K562 (cell line): ENCODE results near the gene ANKS1A.

Experiments
- BRCA1 ChIP-seq, 2 experiments: fragments of 450-650 bp in 1 of 2; sonication (generic) in 1 of 2; formaldehyde crosslinking in 1 of 2; IDR thresholded peaks; 2 replicates each; pipeline versions ENCODE4 v1.5.0 to v1.6.1; 2017 to 2020; ENCODE audit warnings: mild to moderate bottlenecking in 1 of 2, missing genetic modification reagents in 1 of 2
- EGR1 ChIP-seq: fragments of 450-650 bp; conservative IDR thresholded peaks from 2 replicates; pipeline ENCODE4 v1.6.1; 2017; ENCODE audit warnings: mild to moderate bottlenecking
- HNRNPLL ChIP-seq: fragments of 200-400 bp; formaldehyde crosslinking; IDR thresholded peaks from 2 replicates; pipeline ENCODE4 v1.6.1; 2017; ENCODE audit warnings: low read length, low read depth, mild to moderate bottlenecking; ENCODE audit not compliant: poor library complexity, severe bottlenecking
- MTA2 ChIP-seq: fragments of 450-650 bp; IDR thresholded peaks from 2 replicates; pipeline ENCODE4 v1.6.1; 2016; ENCODE audit warnings: low read depth
- RFX5 ChIP-seq: IDR thresholded peaks from 2 replicates; pipeline ENCODE4 v1.6.1; 2011; ENCODE audit warnings: low read depth, mild to moderate bottlenecking, improper control_type of control experiment, low read length
- SMAD1 ChIP-seq: fragments of 150-350 bp; IDR thresholded peaks from 2 replicates; pipeline ENCODE4 v1.6.1; 2014; ENCODE audit warnings: low read length, low read depth; ENCODE audit not compliant: partially characterized antibody
- SMARCC2 ChIP-seq: fragments of 450-650 bp; IDR thresholded peaks from 2 replicates; pipeline ENCODE4 v1.6.1; 2017; ENCODE audit warnings: antibody characterized with exemption, moderate library complexity, mild to moderate bottlenecking, low read depth
- ZNF24 ChIP-seq: fragments of 450-650 bp; IDR thresholded peaks from 2 replicates; pipeline ENCODE4 v1.6.1; 2016
- ZNF717 ChIP-seq: fragments of 250-450 bp; sonication (Bioruptor Pico); IDR thresholded peaks from 2 replicates; pipeline ENCODE4 v1.5.0; 2021
- TF ChIP-seq, protein P1 (sequence below), 3 experiments: IDR thresholded peaks in 2 of 3; conservative IDR thresholded peaks in 1 of 3; 2 replicates each; pipeline ENCODE4 v1.5.1; 2011 to 2012; ENCODE audit warnings: low read length in 3 of 3, mild to moderate bottlenecking in 3 of 3, control low read depth in 2 of 3, improper control_type of control experiment in 1 of 3, inconsistent platforms in 1 of 3, low read depth in 1 of 3, mixed read lengths in 1 of 3, moderate library complexity in 1 of 3; ENCODE audit not compliant: insufficient read depth in 2 of 3

DNA sequence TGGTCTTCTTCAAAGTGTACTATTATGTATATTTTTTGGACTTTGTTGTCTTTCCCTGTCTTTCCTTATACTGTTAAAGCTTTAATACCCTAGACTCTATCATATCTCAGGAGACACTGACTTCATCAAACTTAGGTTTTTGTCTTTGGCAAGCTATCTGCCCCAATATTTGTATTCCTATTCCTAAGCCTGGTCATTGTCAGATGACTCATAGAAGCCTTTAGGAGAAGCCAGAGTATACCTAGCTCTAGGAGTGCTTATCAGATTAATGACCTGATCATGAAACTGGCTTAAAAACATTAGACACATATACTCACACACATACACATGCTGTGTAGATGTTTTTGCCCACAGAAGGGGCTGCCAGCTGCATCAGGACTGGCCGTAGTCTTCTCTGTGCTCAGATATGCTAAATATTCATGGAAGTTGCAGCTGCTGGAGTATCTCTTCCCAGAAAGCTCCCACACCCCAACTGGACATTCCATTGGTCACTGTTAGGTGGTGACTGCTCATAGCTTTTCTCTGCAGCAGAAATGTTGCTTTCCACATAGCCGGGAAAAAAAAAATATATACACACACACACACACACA, 102.0 kb downstream of the ANKS1A start:
- TF ChIP-seq, protein P1, sequence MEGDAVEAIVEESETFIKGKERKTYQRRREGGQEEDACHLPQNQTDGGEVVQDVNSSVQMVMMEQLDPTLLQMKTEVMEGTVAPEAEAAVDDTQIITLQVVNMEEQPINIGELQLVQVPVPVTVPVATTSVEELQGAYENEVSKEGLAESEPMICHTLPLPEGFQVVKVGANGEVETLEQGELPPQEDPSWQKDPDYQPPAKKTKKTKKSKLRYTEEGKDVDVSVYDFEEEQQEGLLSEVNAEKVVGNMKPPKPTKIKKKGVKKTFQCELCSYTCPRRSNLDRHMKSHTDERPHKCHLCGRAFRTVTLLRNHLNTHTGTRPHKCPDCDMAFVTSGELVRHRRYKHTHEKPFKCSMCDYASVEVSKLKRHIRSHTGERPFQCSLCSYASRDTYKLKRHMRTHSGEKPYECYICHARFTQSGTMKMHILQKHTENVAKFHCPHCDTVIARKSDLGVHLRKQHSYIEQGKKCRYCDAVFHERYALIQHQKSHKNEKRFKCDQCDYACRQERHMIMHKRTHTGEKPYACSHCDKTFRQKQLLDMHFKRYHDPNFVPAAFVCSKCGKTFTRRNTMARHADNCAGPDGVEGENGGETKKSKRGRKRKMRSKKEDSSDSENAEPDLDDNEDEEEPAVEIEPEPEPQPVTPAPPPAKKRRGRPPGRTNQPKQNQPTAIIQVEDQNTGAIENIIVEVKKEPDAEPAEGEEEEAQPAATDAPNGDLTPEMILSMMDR (IDR thresholded peaks at IDR 0.05 in 2 of 3, conservative IDR thresholded peaks at IDR 0.05 in 1 of 3; ENCODE audit: insufficient read depth in 2 of 3, low read depth in 1 of 3, low read length in 3 of 3) = no peak
- TF ChIP-seq RFX5 (no peak), BRCA1 (IDR thresholded peaks at IDR 0.05) (no peak), BRCA1 (CRISPR knock-in tag; IDR thresholded peaks at IDR 0.05) (no peak), SMAD1 (no peak), HNRNPLL (no peak), SMARCC2 (no peak), MTA2 (no peak), EGR1 (no peak), ZNF24 (no peak), ZNF717 (no peak)
